ENCODE data around the gene DDX17. TPM values are rescaled to one million over a fixed set of nuclear protein-coding genes. Genes with fewer than 3 reads are reported as not detected.
"Not testable (repeated sequence)": the region's sequence is repeated elsewhere in the genome, so short reads cannot be mapped to it uniquely, and the experiment has no call there.

Gene DDX17
- total RNA-seq, 2 experiments from 2014 or later, result 353 to 358 TPM

GRCh38 chr22:38474003-38474607 lies 32.0 kb downstream of the DDX17 start:
- Mint-ChIP-seq H3K4me1 (ENCODE audit: low read depth) (no peaks in the 10 kb centered on the region), H3K27me3 (no peaks in the 10 kb centered on the region), H3K9me3 (no peaks in the 10 kb centered on the region), H3K36me3 (no peaks in the 10 kb centered on the region), H3K27ac (no peak overlapping the region), H3K4me3 (no peak overlapping the region)
- DNase-seq, result no peak
- intact Hi-C loops (cut with micrococcal nuclease), result no loop called here
- ChIA-PET CTCF (no interaction called here), POLR2A (no interaction called here)

- Mint-ChIP-seq H3K4me3 (no peak overlapping the region), H3K9me3 (no peaks in the 10 kb centered on the region), H3K36me3 (no peaks in the 10 kb centered on the region), H3K27ac (no peak overlapping the region), H3K27me3 (peaks cover 12% of the 10 kb centered on the region), H3K4me1 (ENCODE audit: low read depth) (peaks cover 8% of the 10 kb centered on the region)
- ChIA-PET CTCF (no interaction called here), POLR2A (no interaction called here)
- no peak for DNase-seq
- intact Hi-C loops (cut with micrococcal nuclease), result no loop called here
Measured at GRCh38 chr22:38471237-38471636, 34.9 kb downstream of the DDX17 start.

- H3K27me3 Mint-ChIP-seq, result peaks cover 17% of the 10 kb centered on the region
- CTCF ChIA-PET, result interaction anchor here (1.2 kb wide), 1 partner anchor 71 kb away, joined by 4 read pairs; no protein-coding TSS in a partner anchor
- H3K36me3 Mint-ChIP-seq; H3K9me3 Mint-ChIP-seq; POLR2A ChIA-PET; intact Hi-C loops (cut with micrococcal nuclease); H3K27ac Mint-ChIP-seq; H3K4me1 Mint-ChIP-seq (ENCODE audit: low read depth); H3K4me3 Mint-ChIP-seq; DNase-seq: not testable (repeated sequence)
Measured at GRCh38 chr22:38470179-38470578, 35.9 kb downstream of the DDX17 start.

GRCh38 chr22:38469306-38469781 lies 36.8 kb downstream of the DDX17 start:
- DNase-seq, result no peak
- intact Hi-C loops (cut with micrococcal nuclease), result no loop called here
- ChIA-PET CTCF (interaction anchor here (1.1 to 1.3 kb wide), 3 partner anchors 8 to 70 kb away, joined by 3 to 4 read pairs (median 3); no protein-coding TSS in a partner anchor), POLR2A (no interaction called here)
- H3K9me3 Mint-ChIP-seq, result no peaks in the 10 kb centered on the region
- no peak overlapping the region for H3K27ac Mint-ChIP-seq
- H3K4me3 Mint-ChIP-seq, result no peak overlapping the region
- peaks cover 17% of the 10 kb centered on the region for H3K27me3 Mint-ChIP-seq
- H3K4me1 Mint-ChIP-seq (ENCODE audit: low read depth), result peaks cover 8% of the 10 kb centered on the region
- no peaks in the 10 kb centered on the region for H3K36me3 Mint-ChIP-seq

- ChIA-PET CTCF (interaction anchor here (1.1 to 1.3 kb wide), 3 partner anchors 9 to 70 kb away, joined by 3 to 4 read pairs (median 3); no protein-coding TSS in a partner anchor), POLR2A (interaction anchor here (0.6 to 1.0 kb wide), 2 partner anchors 10 to 13 kb away, joined by 4 to 7 read pairs; no protein-coding TSS in a partner anchor)
- H3K9me3 Mint-ChIP-seq, result no peaks in the 10 kb centered on the region
- peaks cover 22% of the 10 kb centered on the region for H3K27me3 Mint-ChIP-seq
- intact Hi-C loops (cut with micrococcal nuclease), result no loop called here
- peak overlapping the region; percentile 49 for H3K4me3 Mint-ChIP-seq
- no peaks in the 10 kb centered on the region for H3K36me3 Mint-ChIP-seq
- no peak overlapping the region for H3K27ac Mint-ChIP-seq
- DNase-seq, result no peak
- H3K4me1 Mint-ChIP-seq (ENCODE audit: low read depth), result peaks cover 8% of the 10 kb centered on the region
Measured at GRCh38 chr22:38468443-38469305, 37.4 kb downstream of the DDX17 start.

GRCh38 chr22:38467904-38468442 lies 38.1 kb downstream of the DDX17 start, which contains the start of gene KDELR3:
TSS of gene KDELR3 (plus strand) at chr22:38468096. CDS start at chr22:38468234, 138 bp downstream.
- H3K27me3 Mint-ChIP-seq, result peaks cover 26% of the 10 kb centered on the region
- H3K27ac Mint-ChIP-seq, result no peak within 1 kb of the TSS
- CTCF ChIA-PET, result interaction anchor here (1.3 kb wide), 1 partner anchor 9 kb away, joined by 3 read pairs; no protein-coding TSS in a partner anchor
- POLR2A ChIA-PET, result interaction anchor here (0.6 to 1.0 kb wide), 2 partner anchors 10 to 13 kb away, joined by 4 to 7 read pairs; no protein-coding TSS in a partner anchor
- peaks cover 8% of the 10 kb centered on the region for H3K4me1 Mint-ChIP-seq (ENCODE audit: low read depth)
- H3K9me3 Mint-ChIP-seq, result no peaks in the 10 kb centered on the region
- peak within 1 kb of the TSS; percentile 62 for H3K4me3 Mint-ChIP-seq
- DNase-seq, result peak; percentile 77
- H3K36me3 Mint-ChIP-seq, result no peaks in the 10 kb centered on the region
- intact Hi-C loops (cut with micrococcal nuclease), result no loop called here

- no peak for DNase-seq
- no peaks in the 10 kb centered on the region for H3K9me3 Mint-ChIP-seq
- H3K27me3 Mint-ChIP-seq, result peaks cover 28% of the 10 kb centered on the region
- ChIA-PET POLR2A (no interaction called here), CTCF (no interaction called here)
- intact Hi-C loops (cut with micrococcal nuclease), result no loop called here
- no peaks in the 10 kb centered on the region for H3K36me3 Mint-ChIP-seq
- no peak overlapping the region for H3K27ac Mint-ChIP-seq
- peaks cover 8% of the 10 kb centered on the region for H3K4me1 Mint-ChIP-seq (ENCODE audit: low read depth)
- peak overlapping the region; percentile 62 for H3K4me3 Mint-ChIP-seq
Measured at GRCh38 chr22:38467438-38467903, 38.6 kb downstream of the DDX17 start.

- DNase-seq, result no peak
- peaks cover 40% of the 10 kb centered on the region for H3K27me3 Mint-ChIP-seq
- no peaks in the 10 kb centered on the region for H3K36me3 Mint-ChIP-seq
- H3K9me3 Mint-ChIP-seq, result no peaks in the 10 kb centered on the region
- H3K4me3 Mint-ChIP-seq, result no peak overlapping the region
- ChIA-PET POLR2A (no interaction called here), CTCF (no interaction called here)
- H3K27ac Mint-ChIP-seq, result no peak overlapping the region
- peaks cover 8% of the 10 kb centered on the region for H3K4me1 Mint-ChIP-seq (ENCODE audit: low read depth)
- intact Hi-C loops (cut with micrococcal nuclease), result no loop called here
Measured at GRCh38 chr22:38465673-38466490, 40.2 kb downstream of the DDX17 start.

GRCh38 chr22:38464992-38465672 lies 41.0 kb downstream of the DDX17 start:
- H3K27me3 Mint-ChIP-seq, result peaks cover 45% of the 10 kb centered on the region
- no peak for DNase-seq
- H3K4me3 Mint-ChIP-seq, result no peak overlapping the region
- ChIA-PET CTCF (interaction anchor here (0.6 kb wide), 1 partner anchor 18 kb away, joined by 3 read pairs; no protein-coding TSS in a partner anchor), POLR2A (no interaction called here)
- intact Hi-C loops (cut with micrococcal nuclease), result loop anchor here (5.0 kb wide), 1 partner anchor 107 kb away; the partner anchor contains the start of gene DMC1
- no peaks in the 10 kb centered on the region for H3K36me3 Mint-ChIP-seq
- H3K27ac Mint-ChIP-seq, result no peak overlapping the region
- no peaks in the 10 kb centered on the region for H3K9me3 Mint-ChIP-seq
- peaks cover 8% of the 10 kb centered on the region for H3K4me1 Mint-ChIP-seq (ENCODE audit: low read depth)

- Mint-ChIP-seq H3K27me3 (peaks cover 59% of the 10 kb centered on the region), H3K36me3 (no peaks in the 10 kb centered on the region), H3K27ac (no peak overlapping the region), H3K9me3 (no peaks in the 10 kb centered on the region), H3K4me3 (no peak overlapping the region), H3K4me1 (ENCODE audit: low read depth) (peaks cover 6% of the 10 kb centered on the region)
- DNase-seq, result no peak
- CTCF ChIA-PET, result no interaction called here
- POLR2A ChIA-PET, result no interaction called here
- intact Hi-C loops (cut with micrococcal nuclease), result loop anchor here (5.0 kb wide), 1 partner anchor 109 kb away; the partner anchor contains the start of gene DMC1
Measured at GRCh38 chr22:38462960-38463784, 42.9 kb downstream of the DDX17 start.

All from activated CD4-positive, alpha-beta memory T cell treated with anti-CD3 and anti-CD28 coated beads for 36 hours (primary cell).